ENCODE results near the gene DKK1.

Gene DKK1, protein sequence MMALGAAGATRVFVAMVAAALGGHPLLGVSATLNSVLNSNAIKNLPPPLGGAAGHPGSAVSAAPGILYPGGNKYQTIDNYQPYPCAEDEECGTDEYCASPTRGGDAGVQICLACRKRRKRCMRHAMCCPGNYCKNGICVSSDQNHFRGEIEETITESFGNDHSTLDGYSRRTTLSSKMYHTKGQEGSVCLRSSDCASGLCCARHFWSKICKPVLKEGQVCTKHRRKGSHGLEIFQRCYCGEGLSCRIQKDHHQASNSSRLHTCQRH

DNA sequence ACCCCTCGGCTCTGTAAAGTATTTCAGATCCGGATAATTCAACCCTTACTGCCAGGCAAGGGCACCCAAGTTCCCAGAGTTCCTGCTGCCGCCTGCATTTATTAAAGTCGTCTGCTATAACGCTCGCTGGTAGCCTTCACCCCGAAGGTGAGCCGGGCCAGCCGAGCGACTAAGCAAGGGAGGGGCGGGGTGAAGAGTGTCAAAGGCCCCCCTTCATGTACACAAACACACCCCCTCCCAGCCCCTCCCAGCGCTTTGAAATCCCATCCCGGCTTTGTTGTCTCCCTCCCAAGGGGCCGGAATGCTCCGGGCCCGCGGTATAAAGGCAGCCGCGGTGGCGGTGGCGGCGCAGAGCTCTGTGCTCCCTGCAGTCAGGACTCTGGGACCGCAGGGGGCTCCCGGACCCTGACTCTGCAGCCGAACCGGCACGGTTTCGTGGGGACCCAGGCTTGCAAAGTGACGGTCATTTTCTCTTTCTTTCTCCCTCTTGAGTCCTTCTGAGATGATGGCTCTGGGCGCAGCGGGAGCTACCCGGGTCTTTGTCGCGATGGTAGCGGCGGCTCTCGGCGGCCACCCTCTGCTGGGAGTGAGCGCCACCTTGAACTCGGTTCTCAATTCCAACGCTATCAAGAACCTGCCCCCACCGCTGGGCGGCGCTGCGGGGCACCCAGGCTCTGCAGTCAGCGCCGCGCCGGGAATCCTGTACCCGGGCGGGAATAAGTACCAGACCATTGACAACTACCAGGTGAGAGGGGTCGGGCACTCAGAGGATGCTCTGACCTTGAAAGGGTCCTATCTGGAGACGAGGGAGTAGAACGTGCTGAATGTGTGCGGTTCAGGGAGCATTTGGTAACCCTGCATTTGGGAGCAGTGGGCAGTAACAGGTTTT is at the start of gene DKK1:
TSS of gene DKK1 (plus strand) at position 349 of the 889 bp plus-strand sequence. CDS start at position 503, 154 bp downstream.
- DNase-seq (ENCODE audit: low spot score): peak; percentile 82

DNA sequence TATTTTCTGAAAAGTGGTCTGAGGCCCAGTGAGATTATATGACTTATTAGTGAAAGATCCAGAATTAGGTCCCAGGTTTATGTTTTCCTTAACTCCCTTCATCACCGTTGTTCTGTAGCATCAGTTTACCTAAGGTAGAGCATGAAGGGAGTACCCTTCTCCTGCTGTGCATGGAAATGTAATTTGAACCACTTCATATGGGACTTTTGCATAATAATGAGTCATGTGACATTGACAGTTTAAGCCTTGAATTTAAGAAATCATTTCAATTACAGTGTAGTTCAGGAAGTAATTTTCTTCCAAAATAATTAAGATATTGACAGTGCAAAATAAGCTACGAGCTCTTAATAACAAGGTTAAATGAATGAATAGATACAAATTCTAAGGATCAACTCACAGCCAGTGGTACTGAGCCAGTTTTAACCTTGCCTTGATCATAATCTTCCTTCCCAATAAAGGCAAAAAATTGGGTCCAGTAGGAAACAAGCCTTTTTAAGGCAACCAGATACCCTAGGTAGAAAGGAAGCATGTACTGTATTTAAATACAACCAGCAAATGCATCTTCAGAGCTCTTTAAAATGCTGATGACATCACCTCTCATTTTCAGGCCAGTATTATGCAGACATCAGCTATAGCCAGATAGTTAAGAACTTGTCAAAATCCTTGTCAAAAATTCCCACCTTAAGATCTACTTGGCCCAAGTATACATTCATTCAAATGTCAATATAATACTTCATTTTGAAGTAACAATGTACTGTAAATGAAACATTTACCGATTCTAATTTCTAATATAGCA is 48.8 kb upstream of the DKK1 start:
- no peak for DNase-seq (ENCODE audit: low spot score)

DNA sequence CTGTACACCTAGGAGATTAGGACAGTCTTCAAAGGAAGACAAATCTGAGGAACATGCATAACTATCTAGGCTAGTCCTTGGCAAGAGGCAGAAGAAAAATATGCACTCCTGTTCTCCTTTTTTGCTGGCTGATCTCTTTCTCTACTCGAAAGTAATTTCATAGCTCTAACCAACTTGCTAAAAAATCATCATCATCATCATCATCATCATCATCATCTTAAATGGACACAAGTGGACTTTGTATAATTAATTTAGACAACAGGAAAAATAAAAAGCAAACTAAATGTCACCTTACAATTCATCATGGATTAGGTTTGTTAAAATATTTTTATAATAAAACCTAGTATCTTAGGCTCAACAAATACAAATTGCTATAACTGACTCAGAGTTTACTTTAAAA is 47.2 kb upstream of the DKK1 start:
- DNase-seq (ENCODE audit: low spot score): no peak

DNA sequence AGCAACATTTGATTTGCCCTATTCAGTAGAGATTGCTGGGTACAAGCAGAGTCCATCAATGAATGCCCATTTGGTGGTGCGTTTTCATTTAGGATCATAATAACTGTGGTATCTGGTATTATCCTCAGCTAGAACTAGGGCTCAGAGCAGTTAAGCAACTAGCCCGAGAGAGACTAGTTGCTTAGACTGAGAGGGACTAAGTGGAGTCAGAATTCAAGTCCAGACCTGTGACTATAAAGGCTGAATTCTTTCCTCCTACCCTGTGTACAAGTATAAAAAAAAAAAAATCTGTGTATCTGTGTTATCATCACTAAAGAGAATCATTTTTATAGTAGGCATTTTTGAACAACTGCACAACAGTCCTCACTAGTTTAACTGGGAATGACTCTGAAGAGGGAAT is 45.3 kb upstream of the DKK1 start:
- no peak for DNase-seq (ENCODE audit: low spot score)

DNA sequence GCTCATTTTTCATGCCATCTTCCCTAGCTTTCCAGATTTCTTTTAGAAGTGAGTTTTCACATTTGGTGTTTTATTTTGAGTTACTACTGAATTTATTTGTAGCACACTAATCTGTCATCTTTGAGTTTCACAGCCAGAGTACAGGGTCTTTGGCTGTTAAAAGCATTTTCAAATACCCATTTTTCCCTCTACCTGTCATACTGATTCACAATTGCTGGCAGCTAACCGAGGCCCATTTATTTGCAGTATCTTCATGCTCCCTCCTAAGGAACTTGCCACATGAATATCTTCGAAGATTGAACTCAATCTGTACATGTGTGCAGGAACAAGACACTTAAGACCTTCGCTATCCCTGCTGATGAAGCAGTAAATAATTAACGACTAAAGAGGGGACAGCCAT is 44.8 kb upstream of the DKK1 start:
- DNase-seq (ENCODE audit: low spot score): no peak

DNA sequence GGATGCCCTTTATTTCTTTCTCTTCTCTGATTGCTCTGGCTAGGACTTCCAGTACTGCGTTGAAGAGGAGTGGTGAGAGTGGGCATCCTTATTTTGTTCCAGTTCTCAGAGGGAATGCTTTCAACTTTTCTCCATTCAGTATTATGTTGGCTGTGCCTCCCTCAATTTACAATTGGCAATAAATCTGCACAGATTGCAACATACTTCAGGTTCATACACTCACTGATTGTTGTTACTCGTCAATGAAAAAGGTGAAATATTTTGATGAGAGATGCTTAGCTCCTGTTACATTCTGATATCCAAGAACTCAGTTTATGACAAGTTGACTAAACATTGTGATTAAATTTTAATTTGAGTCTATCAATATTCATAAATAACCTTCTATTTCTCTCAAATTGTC is 37.9 kb upstream of the DKK1 start:
- DNase-seq (ENCODE audit: low spot score): no peak

DNA sequence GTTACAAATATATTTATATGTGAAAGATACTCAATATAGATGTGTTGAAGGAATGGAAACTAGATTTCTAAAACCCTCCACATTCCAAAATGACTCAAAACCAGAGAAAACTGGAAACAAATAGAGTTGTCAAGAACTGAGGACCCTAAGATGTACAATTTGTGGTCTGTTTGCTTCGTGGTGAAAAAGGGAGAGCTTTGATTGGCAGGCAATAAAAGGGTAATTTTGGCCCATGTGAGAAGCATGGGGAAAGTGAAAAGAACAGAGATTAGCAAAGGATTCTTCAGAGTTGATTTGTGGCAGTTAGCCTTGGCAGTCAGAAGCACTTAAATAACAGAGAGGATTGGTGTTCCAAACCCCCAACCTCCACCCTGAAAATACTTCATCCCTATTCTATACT is 37.1 kb upstream of the DKK1 start:
- DNase-seq (ENCODE audit: low spot score): no peak

DNA sequence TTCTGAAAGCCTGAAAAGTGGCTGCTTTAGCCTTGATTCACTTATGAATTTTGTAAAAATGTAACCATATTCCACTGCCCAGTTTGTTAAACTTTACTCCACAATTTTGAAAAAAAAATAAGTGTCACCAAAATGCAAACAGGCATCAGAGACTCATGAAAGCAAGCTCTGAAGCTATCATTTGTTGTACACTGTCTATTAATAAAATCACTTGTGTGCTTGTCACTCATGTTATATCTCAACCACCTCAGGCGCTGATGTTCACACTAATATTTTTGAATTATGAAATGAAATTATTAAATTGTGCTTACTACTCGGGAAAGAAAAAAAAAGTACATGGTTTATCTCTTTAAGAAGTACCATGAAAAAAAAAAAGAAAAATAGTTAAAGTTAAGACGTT is 34.5 kb upstream of the DKK1 start:
- DNase-seq (ENCODE audit: low spot score): no peak

DNA sequence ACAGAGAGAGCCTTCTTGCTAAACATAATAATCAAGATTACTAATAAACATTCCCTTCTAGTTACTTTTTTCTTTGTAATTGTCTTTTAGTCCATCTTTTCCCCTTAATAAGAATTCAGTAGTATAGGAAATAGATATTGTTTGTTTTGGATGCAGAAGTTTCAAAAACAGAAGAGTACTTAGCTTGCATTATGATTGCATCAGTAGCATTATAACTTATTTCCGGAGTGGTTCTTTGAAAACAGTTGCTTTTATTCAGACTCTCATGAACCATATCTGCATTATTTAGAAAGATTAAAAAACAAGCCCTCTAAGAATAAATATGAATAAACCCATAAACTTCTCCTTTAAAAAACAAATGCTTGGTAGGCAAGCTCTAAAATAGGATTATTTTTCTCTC is 34.0 kb upstream of the DKK1 start:
- no peak for DNase-seq (ENCODE audit: low spot score)

DNA sequence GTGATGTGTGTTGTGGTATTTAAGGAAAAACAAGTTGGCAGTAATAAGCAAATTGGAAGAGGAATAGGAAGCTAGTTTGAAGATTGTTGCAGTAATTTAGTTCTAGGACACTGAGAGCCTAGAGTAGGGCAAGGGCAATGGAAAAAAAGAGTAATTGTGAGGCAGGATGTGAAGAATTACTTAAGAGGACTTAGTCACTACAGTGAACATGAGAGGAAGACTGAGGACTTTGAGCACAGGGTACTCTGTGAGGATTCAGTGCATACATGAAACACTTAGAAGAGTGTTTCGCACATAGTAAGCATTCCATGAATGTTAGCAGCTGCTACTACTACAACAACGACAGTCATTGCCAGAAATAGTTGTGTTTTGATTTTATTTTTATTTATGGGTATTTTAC is 30.9 kb upstream of the DKK1 start:
- no peak for DNase-seq (ENCODE audit: low spot score)

DNA sequence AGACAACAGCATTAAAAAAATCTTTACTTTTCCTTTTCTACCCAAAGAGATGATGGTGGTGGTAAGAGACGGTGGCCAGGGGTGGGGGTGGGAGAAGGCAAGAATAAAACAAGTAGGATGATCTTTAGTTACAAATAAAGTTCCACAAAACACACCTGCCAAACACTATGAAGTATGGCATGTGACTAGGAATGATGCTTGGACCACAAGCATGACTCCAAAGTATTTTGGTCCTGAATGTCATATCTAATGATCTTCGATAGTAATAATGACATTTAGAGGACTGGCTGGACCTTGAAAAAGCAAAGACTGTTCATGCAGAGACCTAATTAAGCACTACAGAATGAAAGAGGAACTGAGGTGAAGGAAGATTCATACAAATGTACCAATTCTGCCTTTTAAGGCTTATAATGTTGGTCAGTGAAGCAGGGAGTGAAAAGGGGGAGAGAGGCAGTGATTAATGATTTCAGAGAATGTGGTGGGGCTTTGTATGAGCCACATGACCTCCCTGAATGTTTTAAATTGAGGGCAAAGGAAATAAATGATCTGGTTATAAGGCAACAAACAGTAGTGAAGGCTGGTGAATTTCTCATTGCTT is 29.6 kb upstream of the DKK1 start:
- no peak for DNase-seq (ENCODE audit: low spot score)

DNA sequence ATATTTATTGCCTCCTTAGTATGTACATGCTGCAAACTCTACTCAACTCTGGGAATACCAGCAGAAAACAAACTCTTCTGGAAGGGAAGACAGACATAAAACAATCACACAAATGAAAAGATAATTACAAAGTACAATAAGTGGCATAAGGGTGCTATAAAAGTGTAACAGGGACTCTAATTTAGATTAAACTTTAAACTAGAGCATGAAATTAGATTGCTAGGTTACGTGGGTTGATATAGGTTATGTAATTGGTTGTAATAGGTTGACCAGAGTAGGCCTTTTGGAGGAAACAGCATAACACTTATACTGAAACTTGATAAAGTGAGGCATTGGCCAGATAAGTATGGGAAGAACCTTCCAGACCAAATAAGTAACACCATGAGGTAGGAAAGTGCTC is 26.2 kb upstream of the DKK1 start:
- no peak for DNase-seq (ENCODE audit: low spot score)

DNA sequence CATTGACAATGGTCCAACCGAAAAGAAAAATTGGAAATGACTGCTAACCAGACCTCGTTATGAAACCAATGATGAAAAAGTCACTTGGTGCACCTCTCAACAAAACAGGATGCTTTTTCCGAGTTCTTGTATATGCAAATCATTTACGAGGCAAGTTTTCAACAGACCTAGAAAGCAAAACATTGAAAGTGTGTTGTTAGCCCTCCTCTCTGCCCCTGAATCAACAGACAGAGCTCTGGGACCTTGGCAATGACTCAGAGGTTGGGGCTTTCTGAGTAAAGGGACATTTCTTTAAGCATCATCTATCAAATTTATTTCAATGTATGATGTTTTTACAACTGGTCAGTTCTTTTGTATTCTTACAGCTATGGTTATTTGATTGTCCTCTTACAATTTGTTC is 16.3 kb upstream of the DKK1 start:
- no peak for DNase-seq (ENCODE audit: low spot score)

DNA sequence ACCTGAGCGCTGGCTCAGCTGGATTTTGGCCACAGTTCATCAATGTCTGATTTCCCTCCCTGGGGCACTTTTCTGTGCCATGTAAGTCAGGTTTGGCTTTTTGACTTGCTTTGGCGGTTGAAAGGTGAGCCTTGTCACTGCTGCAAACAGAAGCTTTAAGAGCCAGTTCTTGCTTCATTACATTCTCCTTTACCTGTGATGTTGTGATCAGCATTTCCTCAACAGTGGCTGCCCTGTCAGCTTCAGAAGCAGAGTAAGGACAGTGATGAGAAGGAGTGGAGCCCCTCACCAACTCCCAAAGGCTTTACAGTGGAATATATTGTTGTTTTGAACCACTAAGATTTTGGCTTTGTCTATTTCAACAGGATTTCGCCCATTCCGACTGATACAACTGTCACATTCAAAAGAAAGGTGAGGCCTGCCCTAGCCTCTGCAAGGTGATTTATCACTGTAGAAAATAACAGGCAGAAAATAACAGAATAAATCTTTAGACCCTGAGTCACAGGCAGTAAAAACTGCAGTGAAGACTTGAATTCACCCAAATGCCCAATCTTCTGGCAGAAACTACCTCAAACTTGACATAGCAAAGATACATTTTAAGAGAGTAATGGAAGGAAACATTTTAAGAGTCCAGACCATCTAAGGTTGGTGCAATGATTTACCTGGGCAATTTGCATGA is 13.3 kb upstream of the DKK1 start:
- no peak for DNase-seq (ENCODE audit: low spot score)

DNA sequence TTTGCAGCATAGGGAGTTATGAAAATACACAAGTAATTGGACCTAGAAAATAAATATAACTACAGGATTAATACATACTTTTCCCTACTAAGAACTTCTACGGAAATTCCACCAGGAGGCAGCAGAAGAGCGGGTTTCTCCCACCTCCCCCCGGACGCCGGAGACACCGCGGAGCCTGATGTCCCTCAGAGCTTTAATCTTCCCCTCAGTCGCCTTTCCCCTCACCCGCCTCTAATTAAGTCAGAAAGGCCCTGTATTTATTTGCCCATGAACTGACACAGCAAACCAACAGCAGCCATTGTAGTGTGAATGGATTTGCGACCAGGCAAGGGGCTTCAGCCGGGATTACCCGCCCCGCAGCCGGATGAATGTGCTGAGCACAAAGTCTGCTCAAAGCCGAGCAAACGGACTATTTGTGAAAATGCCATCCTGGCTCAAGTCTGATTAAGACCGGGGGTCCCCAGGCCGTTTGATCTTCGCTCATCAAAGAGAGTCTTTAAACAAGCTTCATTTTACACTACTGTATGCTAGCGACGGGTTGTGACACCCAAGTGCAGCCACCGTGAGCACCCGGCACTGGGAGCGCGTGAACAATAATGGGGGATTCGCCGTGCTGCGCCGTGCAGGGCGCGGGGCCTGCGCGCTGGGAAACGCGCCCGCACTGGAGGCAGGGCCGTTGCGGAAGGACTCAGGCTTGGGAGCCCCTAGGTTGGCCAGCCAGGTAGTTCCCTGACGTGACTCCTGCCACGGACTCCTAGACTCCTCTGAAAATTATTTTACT is 5.6 kb upstream of the DKK1 start:
- peak; percentile 83 for DNase-seq (ENCODE audit: low spot score)

DNA sequence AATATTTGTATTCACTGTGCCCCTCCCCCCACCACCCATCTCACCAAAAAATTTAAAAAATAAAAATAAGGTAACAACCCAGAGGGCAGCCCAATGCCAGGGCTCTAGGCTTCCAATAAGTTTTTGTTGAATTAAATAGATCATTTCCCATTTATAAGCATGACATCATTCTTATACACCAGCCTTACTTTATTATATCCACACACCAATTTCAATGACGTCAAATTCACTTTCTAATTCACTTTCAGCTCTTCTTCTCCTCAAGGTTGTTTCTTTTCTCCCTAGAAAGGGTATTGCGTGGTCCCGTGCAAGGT is 1.2 kb upstream of the DKK1 start:
- no peak for DNase-seq (ENCODE audit: low spot score)

DNA sequence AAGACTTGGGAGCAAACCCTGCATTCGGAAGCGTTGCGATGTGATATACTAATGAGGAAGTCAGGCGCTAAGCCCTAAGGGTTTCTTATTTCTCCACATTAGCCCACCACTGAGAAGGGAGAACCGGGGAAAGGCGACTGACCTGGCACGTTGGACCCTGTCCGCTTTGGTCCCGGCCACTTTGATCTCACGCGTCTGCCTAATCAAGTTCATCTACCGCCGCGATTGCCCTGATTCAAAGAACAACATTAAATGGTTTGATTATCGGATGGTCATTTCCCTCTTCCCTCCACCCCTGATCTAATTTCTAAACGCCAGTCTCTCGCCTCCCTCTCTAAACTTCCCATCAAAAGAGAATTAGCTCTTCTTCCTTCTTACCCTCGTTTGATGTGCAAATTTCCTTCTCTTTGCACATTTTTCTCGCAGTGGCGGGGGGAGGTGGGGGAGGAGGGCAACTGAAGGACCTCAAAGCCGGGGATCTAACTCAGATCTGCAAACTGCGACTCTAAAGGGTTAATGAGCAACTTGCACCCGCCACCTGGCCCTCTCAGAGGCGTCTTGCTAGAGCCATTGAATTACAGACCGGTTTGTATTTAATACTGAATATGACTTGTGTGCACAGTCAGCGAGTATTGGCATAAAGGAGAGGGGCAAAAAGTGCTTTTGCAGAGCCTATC is 687 bp upstream of the DKK1 start:
- peak; percentile 51 for DNase-seq (ENCODE audit: low spot score)

DNA sequence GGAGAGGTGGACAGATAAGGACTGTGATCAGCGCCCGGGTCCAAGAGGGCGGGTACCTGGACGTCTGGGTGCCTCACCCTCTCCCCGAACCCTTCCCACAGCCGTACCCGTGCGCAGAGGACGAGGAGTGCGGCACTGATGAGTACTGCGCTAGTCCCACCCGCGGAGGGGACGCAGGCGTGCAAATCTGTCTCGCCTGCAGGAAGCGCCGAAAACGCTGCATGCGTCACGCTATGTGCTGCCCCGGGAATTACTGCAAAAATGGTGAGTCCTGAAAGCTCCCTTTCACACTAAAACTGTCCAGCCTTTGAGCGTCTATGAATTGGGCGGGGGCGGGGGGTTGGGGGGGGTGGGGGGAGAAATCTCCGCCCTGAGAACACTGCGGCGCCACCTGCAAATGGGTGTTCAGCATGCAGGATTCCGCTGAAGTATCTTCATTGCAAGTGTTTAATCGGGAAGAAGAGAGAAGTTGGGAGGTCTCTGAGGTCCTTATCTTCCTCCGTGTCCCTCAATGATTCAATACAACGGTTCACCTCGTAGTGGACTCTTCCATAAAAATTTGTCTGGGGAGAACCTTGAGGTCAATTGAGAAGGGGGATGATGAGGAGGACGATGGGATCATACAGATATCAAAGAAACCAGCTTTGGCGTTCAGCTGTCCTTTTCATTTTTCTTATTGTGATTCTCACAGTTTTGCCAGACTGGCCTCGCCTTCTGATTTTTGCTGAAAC is 906 bp downstream of the DKK1 start:
- DNase-seq (ENCODE audit: low spot score): peak; percentile 57

DNA sequence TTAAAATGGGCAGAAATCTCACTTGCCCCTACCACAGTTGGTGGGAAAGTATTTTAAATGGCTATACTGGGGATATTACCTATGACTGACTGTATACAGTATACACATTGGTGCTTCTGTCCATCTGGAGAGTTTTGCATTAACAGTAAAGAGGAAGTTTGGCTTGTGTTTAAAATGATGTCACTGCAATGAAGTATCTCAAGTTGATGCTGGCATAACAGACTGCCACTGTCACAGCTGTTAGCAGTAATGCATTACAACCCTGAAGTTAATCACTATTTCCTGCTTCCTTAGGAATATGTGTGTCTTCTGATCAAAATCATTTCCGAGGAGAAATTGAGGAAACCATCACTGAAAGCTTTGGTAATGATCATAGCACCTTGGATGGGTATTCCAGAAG is 1.9 kb downstream of the DKK1 start:
- DNase-seq (ENCODE audit: low spot score): no peak

DNA sequence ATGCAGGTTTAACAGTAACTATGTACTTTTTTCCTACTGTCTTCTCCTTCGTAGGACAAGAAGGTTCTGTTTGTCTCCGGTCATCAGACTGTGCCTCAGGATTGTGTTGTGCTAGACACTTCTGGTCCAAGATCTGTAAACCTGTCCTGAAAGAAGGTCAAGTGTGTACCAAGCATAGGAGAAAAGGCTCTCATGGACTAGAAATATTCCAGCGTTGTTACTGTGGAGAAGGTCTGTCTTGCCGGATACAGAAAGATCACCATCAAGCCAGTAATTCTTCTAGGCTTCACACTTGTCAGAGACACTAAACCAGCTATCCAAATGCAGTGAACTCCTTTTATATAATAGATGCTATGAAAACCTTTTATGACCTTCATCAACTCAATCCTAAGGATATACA is 2.4 kb downstream of the DKK1 start:
- no peak for DNase-seq (ENCODE audit: low spot score)

All from ecto neural progenitor cell (in vitro differentiated cells).